Stimulated activated CD8-positive, alpha-beta memory T cell treated with anti-CD3 and anti-CD28 coated beads, Interleukin-7, amount 100 ng/mL, for 24 hours (primary cell): ENCODE measurements around the gene ALG9.
A peak's percentile ranks its signal among the peaks of the same experiment; 100 is the strongest.
"Not testable (repeated sequence)": the region's sequence is repeated elsewhere in the genome, so short reads cannot be mapped to it uniquely, and the experiment has no call there.

Experiments
- DNase-seq: peaks from one replicate; pipeline ENCODE4 v3.0.0-alpha.2; 2020; ENCODE audit warnings: low read depth

Gene ALG9

GRCh38 chr11:111870886-111871692 is at the start of gene ALG9:
Gene ALG9 (minus strand): TSS chr11:111871581. CDS start chr11:111871482, 99 bp downstream.
- DNase-seq, result peak; percentile 83

- DNase-seq, result no peak
Observed at GRCh38 chr11:111920908-111921307, 49.5 kb upstream of the ALG9 start.

- DNase-seq, result no peak
Observed at GRCh38 chr11:111918390-111919256, 47.2 kb upstream of the ALG9 start, which contains the start of gene C11orf52. Gene C11orf52 (plus strand): TSS chr11:111918913. CDS start chr11:111918973, 60 bp downstream.

- DNase-seq, result no peak
Observed at GRCh38 chr11:111917788-111918187, 46.4 kb upstream of the ALG9 start.

GRCh38 chr11:111917312-111917711 is 45.9 kb upstream of the ALG9 start:
- DNase-seq, result no peak

GRCh38 chr11:111916768-111917167 is 45.4 kb upstream of the ALG9 start:
- DNase-seq, result no peak

- DNase-seq, result no peak
Observed at GRCh38 chr11:111913997-111914396, 42.6 kb upstream of the ALG9 start.

- DNase-seq, result no peak
Observed at GRCh38 chr11:111913031-111913861, 41.9 kb upstream of the ALG9 start.

- DNase-seq, result no peak
Observed at GRCh38 chr11:111912535-111912934, 41.2 kb upstream of the ALG9 start, which contains the start of gene HSPB2. Gene HSPB2 (plus strand): TSS chr11:111912734. CDS start chr11:111912830, 96 bp downstream.

- no peak for DNase-seq
Observed at GRCh38 chr11:111911563-111912401, 40.4 kb upstream of the ALG9 start, which contains the start of gene CRYAB. Gene CRYAB (minus strand): TSS chr11:111911770. CDS start chr11:111911724, 46 bp downstream.

GRCh38 chr11:111910676-111911562 is 39.5 kb upstream of the ALG9 start:
- DNase-seq, result no peak

- no peak for DNase-seq
Observed at GRCh38 chr11:111909378-111909777, 38.0 kb upstream of the ALG9 start.

- DNase-seq, result no peak
Observed at GRCh38 chr11:111908639-111909305, 37.4 kb upstream of the ALG9 start.

GRCh38 chr11:111906680-111907079 is 35.3 kb upstream of the ALG9 start:
- no peak for DNase-seq

- no peak for DNase-seq
Observed at GRCh38 chr11:111905411-111905810, 34.0 kb upstream of the ALG9 start.

GRCh38 chr11:111886844-111887243 is 15.5 kb upstream of the ALG9 start:
- DNase-seq, result no peak

GRCh38 chr11:111886032-111886431 is 14.7 kb upstream of the ALG9 start:
- no peak for DNase-seq

GRCh38 chr11:111885053-111885452 is 13.7 kb upstream of the ALG9 start:
- DNase-seq, result not testable (repeated sequence)

GRCh38 chr11:111882202-111882601 is 10.8 kb upstream of the ALG9 start:
- DNase-seq, result no peak
